PFSK-1 (cell line): ENCODE measurements around the gene EVL.

Experiments used
- FOXP2 ChIP-seq: optimal IDR thresholded peaks from 2 replicates; pipeline ENCODE3; 2011; ENCODE audit warnings: borderline replicate concordance, control low read depth, inconsistent platforms; ENCODE audit not compliant: insufficient read depth; ENCODE audit errors: extremely low read length, extremely low read depth
- POLR2AphosphoS5 ChIP-seq: IDR thresholded peaks from 2 replicates; pipeline ENCODE4 v1.6.1; 2012; ENCODE audit warnings: low read depth, mild to moderate bottlenecking, control low read depth, low read length, moderate library complexity
- SIN3A ChIP-seq: IDR thresholded peaks from 2 replicates; pipeline ENCODE4 v1.6.1; 2012; ENCODE audit warnings: mild to moderate bottlenecking, low read length, moderate library complexity, borderline replicate concordance; ENCODE audit not compliant: insufficient read depth
- TAF1 ChIP-seq: IDR thresholded peaks from 2 replicates; pipeline ENCODE4 v1.6.1; 2012; ENCODE audit warnings: low read length, control low read depth, borderline replicate concordance; ENCODE audit not compliant: insufficient read depth
- TF ChIP-seq, protein P1 (sequence below), 2 experiments: IDR thresholded peaks; 2 replicates each; pipeline versions ENCODE4 v1.6.1 to v1.8.0; 2011 to 2012; ENCODE audit warnings: low read depth in 2 of 2, low read length in 2 of 2, control low read depth in 1 of 2, inconsistent platforms in 1 of 2, mild to moderate bottlenecking in 1 of 2, moderate library complexity in 1 of 2; ENCODE audit not compliant: insufficient read depth in 1 of 2

EVL gene

DNA sequence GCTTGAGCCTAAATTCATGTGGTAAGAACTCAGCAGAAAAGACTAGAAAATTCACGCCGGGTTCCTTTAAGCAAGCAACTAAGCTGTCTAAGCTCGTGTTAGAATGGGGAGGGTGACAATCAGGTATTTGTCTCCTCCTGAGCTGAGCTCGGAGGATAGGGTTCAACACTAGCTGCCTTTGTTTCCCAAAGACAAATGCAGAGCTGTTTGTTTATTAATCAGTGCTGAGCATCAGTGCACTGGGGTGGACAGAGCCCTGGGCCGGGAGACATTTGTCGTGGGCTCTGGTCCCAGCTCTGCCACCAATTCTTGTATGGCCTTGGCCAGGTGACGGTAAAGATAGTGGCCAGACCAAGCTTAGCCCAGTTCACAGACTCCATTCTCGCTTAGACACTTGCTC lies 50.5 kb downstream of the EVL start:
- TF ChIP-seq FOXP2 (no peak), TAF1 (no peak), POLR2AphosphoS5 (no peak), SIN3A (no peak)
- TF ChIP-seq, protein P1, sequence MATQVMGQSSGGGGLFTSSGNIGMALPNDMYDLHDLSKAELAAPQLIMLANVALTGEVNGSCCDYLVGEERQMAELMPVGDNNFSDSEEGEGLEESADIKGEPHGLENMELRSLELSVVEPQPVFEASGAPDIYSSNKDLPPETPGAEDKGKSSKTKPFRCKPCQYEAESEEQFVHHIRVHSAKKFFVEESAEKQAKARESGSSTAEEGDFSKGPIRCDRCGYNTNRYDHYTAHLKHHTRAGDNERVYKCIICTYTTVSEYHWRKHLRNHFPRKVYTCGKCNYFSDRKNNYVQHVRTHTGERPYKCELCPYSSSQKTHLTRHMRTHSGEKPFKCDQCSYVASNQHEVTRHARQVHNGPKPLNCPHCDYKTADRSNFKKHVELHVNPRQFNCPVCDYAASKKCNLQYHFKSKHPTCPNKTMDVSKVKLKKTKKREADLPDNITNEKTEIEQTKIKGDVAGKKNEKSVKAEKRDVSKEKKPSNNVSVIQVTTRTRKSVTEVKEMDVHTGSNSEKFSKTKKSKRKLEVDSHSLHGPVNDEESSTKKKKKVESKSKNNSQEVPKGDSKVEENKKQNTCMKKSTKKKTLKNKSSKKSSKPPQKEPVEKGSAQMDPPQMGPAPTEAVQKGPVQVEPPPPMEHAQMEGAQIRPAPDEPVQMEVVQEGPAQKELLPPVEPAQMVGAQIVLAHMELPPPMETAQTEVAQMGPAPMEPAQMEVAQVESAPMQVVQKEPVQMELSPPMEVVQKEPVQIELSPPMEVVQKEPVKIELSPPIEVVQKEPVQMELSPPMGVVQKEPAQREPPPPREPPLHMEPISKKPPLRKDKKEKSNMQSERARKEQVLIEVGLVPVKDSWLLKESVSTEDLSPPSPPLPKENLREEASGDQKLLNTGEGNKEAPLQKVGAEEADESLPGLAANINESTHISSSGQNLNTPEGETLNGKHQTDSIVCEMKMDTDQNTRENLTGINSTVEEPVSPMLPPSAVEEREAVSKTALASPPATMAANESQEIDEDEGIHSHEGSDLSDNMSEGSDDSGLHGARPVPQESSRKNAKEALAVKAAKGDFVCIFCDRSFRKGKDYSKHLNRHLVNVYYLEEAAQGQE (IDR thresholded peaks at IDR 0.05; ENCODE audit: insufficient read depth in 1 of 2, low read depth in 2 of 2, low read length in 2 of 2) = no peak

DNA sequence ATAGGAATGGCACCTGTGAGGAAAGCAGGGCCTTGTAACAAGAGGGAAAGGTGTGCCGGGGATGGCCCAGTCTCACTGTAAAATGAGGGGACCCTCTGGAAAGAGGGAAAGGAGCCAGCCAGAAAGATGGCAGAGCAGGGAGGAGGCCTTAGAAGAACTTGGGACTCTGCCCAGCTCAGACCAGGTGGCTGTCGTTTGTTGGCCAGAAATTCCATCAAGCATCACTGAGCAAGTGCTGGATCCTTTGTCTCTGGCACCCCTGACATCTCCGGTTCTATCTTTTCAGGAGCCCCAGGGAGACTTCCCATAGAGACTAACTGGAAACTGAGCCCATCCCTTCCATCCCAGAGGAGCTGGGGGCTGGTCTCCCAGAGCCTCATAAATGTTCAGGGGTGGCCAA lies 50.9 kb downstream of the EVL start:
- TF ChIP-seq TAF1 (no peak), POLR2AphosphoS5 (no peak), SIN3A (no peak), FOXP2 (no peak)
- TF ChIP-seq, protein P1 (IDR thresholded peaks at IDR 0.05; ENCODE audit: insufficient read depth in 1 of 2, low read depth in 2 of 2, low read length in 2 of 2) = no peak

DNA sequence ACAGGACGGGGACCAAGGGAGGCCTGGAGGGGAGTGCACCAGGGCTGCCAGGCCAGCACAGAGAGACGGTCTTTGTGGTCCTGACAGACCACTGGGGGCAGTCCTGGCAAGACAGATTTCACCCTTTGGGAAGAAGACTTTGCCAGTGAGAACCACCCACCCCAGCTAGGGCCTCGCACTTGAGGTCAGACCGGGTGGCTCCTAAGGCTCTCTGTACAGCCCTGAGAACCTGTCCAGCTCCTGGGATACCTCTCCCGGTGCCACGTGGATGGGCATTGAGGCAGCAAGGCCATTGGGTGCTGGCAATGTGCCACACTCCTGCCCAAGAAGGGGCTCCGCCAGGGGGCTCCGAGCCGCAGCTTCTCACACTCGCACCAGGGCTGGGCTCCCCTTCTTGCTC lies 51.8 kb downstream of the EVL start:
- TF ChIP-seq POLR2AphosphoS5 = no peak
- no peak for TF ChIP-seq SIN3A
- TF ChIP-seq, protein P1 (IDR thresholded peaks at IDR 0.05; ENCODE audit: insufficient read depth in 1 of 2, low read depth in 2 of 2, low read length in 2 of 2) = no peak
- TF ChIP-seq TAF1 = no peak
- no peak for TF ChIP-seq FOXP2

DNA sequence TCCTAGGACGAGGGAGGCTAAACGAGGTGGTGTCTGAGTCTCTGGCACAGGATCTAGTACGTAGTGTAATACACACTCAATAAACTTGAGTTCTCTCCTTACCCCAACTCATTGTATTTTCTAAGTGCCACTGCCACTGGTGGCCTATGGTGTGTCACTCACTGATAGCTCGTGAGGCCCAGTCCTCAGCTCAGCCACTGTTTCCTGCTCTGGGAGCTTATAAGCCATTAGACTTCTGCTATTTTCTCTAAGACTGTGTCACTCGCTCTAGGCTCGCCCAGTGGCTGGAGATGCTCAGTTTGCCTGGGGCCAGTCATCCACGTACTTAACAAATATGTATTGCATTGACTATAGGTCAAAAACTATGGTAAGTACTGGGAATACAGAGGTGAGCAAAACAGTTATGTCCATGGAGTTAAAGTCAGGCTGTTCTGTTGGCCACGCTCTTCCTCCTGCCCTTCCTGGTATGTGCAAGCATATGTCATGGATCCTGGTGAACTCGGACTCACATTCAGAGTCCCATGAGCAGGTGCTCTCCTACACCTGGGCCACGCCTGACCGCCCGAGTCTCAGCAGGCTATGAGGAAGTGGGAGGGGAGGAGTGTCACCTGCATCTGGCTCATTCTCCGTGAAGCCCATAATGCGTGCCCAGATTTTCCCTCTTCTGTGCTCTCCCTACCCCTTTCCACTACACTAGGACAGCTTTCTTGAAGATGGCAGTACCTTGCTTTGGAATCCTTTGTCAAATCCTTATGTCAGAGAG lies 52.6 kb downstream of the EVL start:
- TF ChIP-seq, protein P1 (IDR thresholded peaks at IDR 0.05; ENCODE audit: insufficient read depth in 1 of 2, low read depth in 2 of 2, low read length in 2 of 2) = no peak
- TF ChIP-seq TAF1 = no peak
- TF ChIP-seq POLR2AphosphoS5 = no peak
- no peak for TF ChIP-seq FOXP2
- TF ChIP-seq SIN3A = no peak
